GM23338 (cell line): ENCODE data around the gene TRAF5. TPM values are rescaled to one million over a fixed set of nuclear protein-coding genes. Genes with fewer than 3 reads are reported as not detected.

Experiments
- ATAC-seq: fragments of 200-7000 bp; cut with Tn5 transposase; 3 replicates; pipeline ENCODE4 v1.9.1; 2020
- DNase-seq: peaks from one replicate; pipeline ENCODE4 v3.0.0-alpha.2; 2015; ENCODE audit warnings: low spot score
- H2AFZ ChIP-seq: fragments of 200-600 bp; sonication (generic); 2 replicates; pipeline ENCODE4 v1.8.0; 2016; ENCODE audit warnings: antibody characterized with exemption, mild to moderate bottlenecking, moderate library complexity
- H3F3A ChIP-seq: fragments of 200-600 bp; sonication (generic); replicated peaks from 2 replicates; pipeline ENCODE4 v1.8.0; 2017; ENCODE audit warnings: antibody characterized with exemption, mixed run types, low read depth
- H3K27ac ChIP-seq: fragments of 200-600 bp; sonication (generic); 2 replicates; pipeline ENCODE4 v1.6.1; 2016; ENCODE audit warnings: low read depth
- H3K27me3 ChIP-seq: fragments of 200-600 bp; sonication (generic); 2 replicates; pipeline ENCODE4 v1.8.0; 2016; ENCODE audit warnings: mild to moderate bottlenecking, mixed run types, moderate library complexity; ENCODE audit not compliant: insufficient read depth
- H3K36me3 ChIP-seq: fragments of 200-600 bp; sonication (generic); 2 replicates; pipeline ENCODE4 v1.8.0; 2016; ENCODE audit warnings: mild to moderate bottlenecking; ENCODE audit not compliant: insufficient read depth
- H3K4me1 ChIP-seq: fragments of 200-600 bp; sonication (generic); 2 replicates; pipeline ENCODE4 v1.8.0; 2016; ENCODE audit warnings: mild to moderate bottlenecking, moderate library complexity; ENCODE audit not compliant: insufficient read depth
- H3K4me2 ChIP-seq: fragments of 200-600 bp; sonication (generic); 2 replicates; pipeline ENCODE4 v1.7.1; 2017; ENCODE audit warnings: mixed run types
- H3K4me3 ChIP-seq: fragments of 200-600 bp; sonication (generic); 2 replicates; pipeline ENCODE4 v1.6.1; 2016; ENCODE audit warnings: mixed run types
- H3K79me2 ChIP-seq: fragments of 200-600 bp; sonication (generic); replicated peaks from 2 replicates; pipeline ENCODE4 v1.8.0; 2017; ENCODE audit warnings: mild to moderate bottlenecking; ENCODE audit not compliant: insufficient read depth
- H3K9me2 ChIP-seq: fragments of 200-600 bp; sonication (generic); 2 replicates; pipeline ENCODE4 v1.8.0; 2017; ENCODE audit not compliant: insufficient read depth
- H4K20me1 ChIP-seq: fragments of 200-600 bp; sonication (generic); replicated peaks from 2 replicates; pipeline ENCODE4 v1.8.0; 2017; ENCODE audit warnings: mild to moderate bottlenecking; ENCODE audit not compliant: insufficient read depth
- H3K27ac Mint-ChIP-seq: 2 replicates; pipeline ENCODE4 v1.8.0; 2020; ENCODE audit warnings: inconsistent platforms, mild to moderate bottlenecking, moderate library complexity, mixed read lengths
- H3K27me3 Mint-ChIP-seq: 3 replicates; pipeline ENCODE4 v1.8.0; 2022; ENCODE audit warnings: low read depth, mild to moderate bottlenecking, moderate library complexity, mixed read lengths, inconsistent platforms; ENCODE audit not compliant: insufficient read depth, poor library complexity
- H3K36me3 Mint-ChIP-seq: 3 replicates; pipeline ENCODE4 v1.8.0; 2021; ENCODE audit warnings: low read depth, mild to moderate bottlenecking, inconsistent platforms, moderate library complexity, mixed read lengths
- H3K4me1 Mint-ChIP-seq: 3 replicates; pipeline ENCODE4 v1.8.0; 2020; ENCODE audit warnings: mild to moderate bottlenecking, inconsistent platforms, mixed read lengths
- H3K4me3 Mint-ChIP-seq: 3 replicates; pipeline ENCODE4 v1.8.0; 2021; ENCODE audit warnings: moderate library complexity, mild to moderate bottlenecking, inconsistent platforms, mixed read lengths
- H3K9me3 Mint-ChIP-seq: 3 replicates; pipeline ENCODE4 v1.8.0; 2020; ENCODE audit warnings: moderate library complexity, mild to moderate bottlenecking, inconsistent platforms, mixed read lengths
- CREB1 ChIP-seq: fragments of 250-450 bp; sonication (Bioruptor Pico); IDR thresholded peaks from 2 replicates; pipeline ENCODE4 v1.5.0; 2020; ENCODE audit warnings: low read depth, mild to moderate bottlenecking, moderate library complexity
- ETS1 ChIP-seq: IDR thresholded peaks from 2 replicates; pipeline ENCODE4 v1.6.1; 2016; ENCODE audit warnings: antibody characterized with exemption
- EZH2 ChIP-seq: fragments of 200-600 bp; sonication (generic); IDR thresholded peaks from one replicate; pipeline ENCODE4 v1.8.0; 2017; ENCODE audit warnings: antibody characterized with exemption, mild to moderate bottlenecking, low read depth; ENCODE audit not compliant: unreplicated experiment
- EZH2phosphoT487 ChIP-seq: fragments of 200-600 bp; sonication (generic); IDR thresholded peaks from one replicate; pipeline ENCODE4 v1.8.1; 2018; ENCODE audit warnings: antibody characterized with exemption; ENCODE audit not compliant: unreplicated experiment
- JUNB ChIP-seq: IDR thresholded peaks from one replicate; pipeline ENCODE4 v1.6.1; 2016; ENCODE audit warnings: antibody characterized with exemption; ENCODE audit not compliant: unreplicated experiment
- NANOG ChIP-seq: IDR thresholded peaks from 2 replicates; pipeline ENCODE4 v1.6.1; 2016; ENCODE audit warnings: antibody characterized with exemption, borderline replicate concordance
- POLR2AphosphoS5 ChIP-seq: IDR thresholded peaks from 2 replicates; pipeline ENCODE4 v1.6.1; 2016; ENCODE audit warnings: antibody characterized with exemption, low read depth
- STAT1 ChIP-seq: IDR thresholded peaks from one replicate; pipeline ENCODE4 v1.6.1; 2016; ENCODE audit warnings: antibody characterized with exemption; ENCODE audit not compliant: unreplicated experiment
- ZNF114 ChIP-seq: fragments of 250-450 bp; sonication (Bioruptor Pico); IDR thresholded peaks from 2 replicates; pipeline ENCODE4 v1.5.0; 2020; ENCODE audit warnings: mild to moderate bottlenecking, moderate library complexity
- ZNF331 ChIP-seq: fragments of 250-450 bp; sonication (Bioruptor Pico); IDR thresholded peaks from 2 replicates; pipeline ENCODE4 v1.5.0; 2020; ENCODE audit warnings: low read depth, mild to moderate bottlenecking, moderate library complexity
- polyA plus RNA-seq: library from polyadenylated mRNA; unstranded; fragments of >200 nt; fragmentation: Nextera tagmentation; extraction: Ambion mirVana; gene quantifications from 2 replicates; pipeline ENCODE4 v1.2.1, GENCODE V29; 2016
- total RNA-seq: library from RNA; depleted of rRNA; stranded (reverse); fragments of >200 nt; shearing (Covaris generic); gene quantifications from 2 replicates; pipeline ENCODE4 v1.2.3, GENCODE V29; 2014
- TF ChIP-seq, protein P1 (sequence below), 2 experiments: fragments of 200-600 bp in 1 of 2; sonication (generic) in 1 of 2; conservative IDR thresholded peaks; 2 replicates each; pipeline versions ENCODE4 v1.5.1 to v1.6.1; 2016 to 2017; ENCODE audit warnings: antibody characterized with exemption in 2 of 2, low read depth in 2 of 2, mild to moderate bottlenecking in 2 of 2, moderate library complexity in 1 of 2
- TF ChIP-seq, protein P2 (sequence below): IDR thresholded peaks from one replicate; pipeline ENCODE4 v1.6.1; 2018; ENCODE audit warnings: antibody characterized with exemption; ENCODE audit not compliant: unreplicated experiment
- TF ChIP-seq, protein P3 (sequence below): fragments of 250-450 bp; sonication (Bioruptor Pico); IDR thresholded peaks from 2 replicates; pipeline ENCODE4 v1.5.0; 2020; ENCODE audit warnings: mild to moderate bottlenecking, moderate library complexity

Gene TRAF5
- total and polyA plus RNA-seq, 2 experiments from 2014 or later: 9.2 to 18.9 TPM

DNA sequence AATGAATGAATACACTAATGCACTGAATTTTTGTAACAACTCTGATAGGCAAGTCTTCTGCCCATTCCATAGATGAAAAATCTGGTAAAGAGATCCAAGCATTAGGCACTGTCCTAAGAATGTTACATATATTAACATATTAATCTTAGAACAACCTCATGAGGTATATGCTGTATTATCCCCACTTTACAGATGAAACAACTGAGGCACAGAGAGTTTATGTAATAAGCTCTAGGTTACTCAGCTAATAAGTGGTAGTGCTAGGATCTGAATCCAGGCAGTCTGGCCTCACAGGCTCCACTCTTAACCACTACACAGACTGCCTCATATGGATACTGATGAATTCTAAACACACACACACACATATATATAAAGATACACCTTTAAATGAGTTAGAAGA lies 52.8 kb downstream of the TRAF5 start:
- H3K27me3 Mint-ChIP-seq: peaks cover 6% of the 10 kb centered on the region
- Histone ChIP-seq H3K36me3 (no peaks in the 10 kb centered on the region), H3K4me2 (no peak overlapping the region), H3K9me2 (no peaks in the 10 kb centered on the region), H3K27ac (no peak overlapping the region), H3K4me3 (no peak overlapping the region), H4K20me1 (no peaks in the 10 kb centered on the region), H3K79me2 (no peaks in the 10 kb centered on the region), H3K27me3 (no peaks in the 10 kb centered on the region), H3F3A (peaks cover 8% of the 10 kb centered on the region), H2AFZ (no peak overlapping the region), H3K4me1 (peaks cover 33% of the 10 kb centered on the region)
- H3K4me3 Mint-ChIP-seq: no peak overlapping the region
- no peak for DNase-seq
- H3K36me3 Mint-ChIP-seq: peaks cover 8% of the 10 kb centered on the region; the same call in 2 of the 3 replicates
- H3K4me1 Mint-ChIP-seq: peaks cover 55% of the 10 kb centered on the region
- ATAC-seq: no peak
- H3K9me3 Mint-ChIP-seq: no peaks in the 10 kb centered on the region
- H3K27ac Mint-ChIP-seq: no peak overlapping the region
- TF ChIP-seq STAT1 (no peak), POLR2AphosphoS5 (no peak), NANOG (no peak), ZNF331 (no peak), JUNB (no peak), EZH2 (no peak), EZH2phosphoT487 (no peak), ETS1 (no peak), ZNF114 (no peak), CREB1 (CRISPR knock-in tag) (no peak)
- TF ChIP-seq, protein P1, sequence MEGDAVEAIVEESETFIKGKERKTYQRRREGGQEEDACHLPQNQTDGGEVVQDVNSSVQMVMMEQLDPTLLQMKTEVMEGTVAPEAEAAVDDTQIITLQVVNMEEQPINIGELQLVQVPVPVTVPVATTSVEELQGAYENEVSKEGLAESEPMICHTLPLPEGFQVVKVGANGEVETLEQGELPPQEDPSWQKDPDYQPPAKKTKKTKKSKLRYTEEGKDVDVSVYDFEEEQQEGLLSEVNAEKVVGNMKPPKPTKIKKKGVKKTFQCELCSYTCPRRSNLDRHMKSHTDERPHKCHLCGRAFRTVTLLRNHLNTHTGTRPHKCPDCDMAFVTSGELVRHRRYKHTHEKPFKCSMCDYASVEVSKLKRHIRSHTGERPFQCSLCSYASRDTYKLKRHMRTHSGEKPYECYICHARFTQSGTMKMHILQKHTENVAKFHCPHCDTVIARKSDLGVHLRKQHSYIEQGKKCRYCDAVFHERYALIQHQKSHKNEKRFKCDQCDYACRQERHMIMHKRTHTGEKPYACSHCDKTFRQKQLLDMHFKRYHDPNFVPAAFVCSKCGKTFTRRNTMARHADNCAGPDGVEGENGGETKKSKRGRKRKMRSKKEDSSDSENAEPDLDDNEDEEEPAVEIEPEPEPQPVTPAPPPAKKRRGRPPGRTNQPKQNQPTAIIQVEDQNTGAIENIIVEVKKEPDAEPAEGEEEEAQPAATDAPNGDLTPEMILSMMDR (conservative IDR thresholded peaks at IDR 0.05; ENCODE audit: low read depth in 2 of 2): no peak
- TF ChIP-seq, protein P2, sequence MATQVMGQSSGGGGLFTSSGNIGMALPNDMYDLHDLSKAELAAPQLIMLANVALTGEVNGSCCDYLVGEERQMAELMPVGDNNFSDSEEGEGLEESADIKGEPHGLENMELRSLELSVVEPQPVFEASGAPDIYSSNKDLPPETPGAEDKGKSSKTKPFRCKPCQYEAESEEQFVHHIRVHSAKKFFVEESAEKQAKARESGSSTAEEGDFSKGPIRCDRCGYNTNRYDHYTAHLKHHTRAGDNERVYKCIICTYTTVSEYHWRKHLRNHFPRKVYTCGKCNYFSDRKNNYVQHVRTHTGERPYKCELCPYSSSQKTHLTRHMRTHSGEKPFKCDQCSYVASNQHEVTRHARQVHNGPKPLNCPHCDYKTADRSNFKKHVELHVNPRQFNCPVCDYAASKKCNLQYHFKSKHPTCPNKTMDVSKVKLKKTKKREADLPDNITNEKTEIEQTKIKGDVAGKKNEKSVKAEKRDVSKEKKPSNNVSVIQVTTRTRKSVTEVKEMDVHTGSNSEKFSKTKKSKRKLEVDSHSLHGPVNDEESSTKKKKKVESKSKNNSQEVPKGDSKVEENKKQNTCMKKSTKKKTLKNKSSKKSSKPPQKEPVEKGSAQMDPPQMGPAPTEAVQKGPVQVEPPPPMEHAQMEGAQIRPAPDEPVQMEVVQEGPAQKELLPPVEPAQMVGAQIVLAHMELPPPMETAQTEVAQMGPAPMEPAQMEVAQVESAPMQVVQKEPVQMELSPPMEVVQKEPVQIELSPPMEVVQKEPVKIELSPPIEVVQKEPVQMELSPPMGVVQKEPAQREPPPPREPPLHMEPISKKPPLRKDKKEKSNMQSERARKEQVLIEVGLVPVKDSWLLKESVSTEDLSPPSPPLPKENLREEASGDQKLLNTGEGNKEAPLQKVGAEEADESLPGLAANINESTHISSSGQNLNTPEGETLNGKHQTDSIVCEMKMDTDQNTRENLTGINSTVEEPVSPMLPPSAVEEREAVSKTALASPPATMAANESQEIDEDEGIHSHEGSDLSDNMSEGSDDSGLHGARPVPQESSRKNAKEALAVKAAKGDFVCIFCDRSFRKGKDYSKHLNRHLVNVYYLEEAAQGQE: no peak
- TF ChIP-seq, protein P3, sequence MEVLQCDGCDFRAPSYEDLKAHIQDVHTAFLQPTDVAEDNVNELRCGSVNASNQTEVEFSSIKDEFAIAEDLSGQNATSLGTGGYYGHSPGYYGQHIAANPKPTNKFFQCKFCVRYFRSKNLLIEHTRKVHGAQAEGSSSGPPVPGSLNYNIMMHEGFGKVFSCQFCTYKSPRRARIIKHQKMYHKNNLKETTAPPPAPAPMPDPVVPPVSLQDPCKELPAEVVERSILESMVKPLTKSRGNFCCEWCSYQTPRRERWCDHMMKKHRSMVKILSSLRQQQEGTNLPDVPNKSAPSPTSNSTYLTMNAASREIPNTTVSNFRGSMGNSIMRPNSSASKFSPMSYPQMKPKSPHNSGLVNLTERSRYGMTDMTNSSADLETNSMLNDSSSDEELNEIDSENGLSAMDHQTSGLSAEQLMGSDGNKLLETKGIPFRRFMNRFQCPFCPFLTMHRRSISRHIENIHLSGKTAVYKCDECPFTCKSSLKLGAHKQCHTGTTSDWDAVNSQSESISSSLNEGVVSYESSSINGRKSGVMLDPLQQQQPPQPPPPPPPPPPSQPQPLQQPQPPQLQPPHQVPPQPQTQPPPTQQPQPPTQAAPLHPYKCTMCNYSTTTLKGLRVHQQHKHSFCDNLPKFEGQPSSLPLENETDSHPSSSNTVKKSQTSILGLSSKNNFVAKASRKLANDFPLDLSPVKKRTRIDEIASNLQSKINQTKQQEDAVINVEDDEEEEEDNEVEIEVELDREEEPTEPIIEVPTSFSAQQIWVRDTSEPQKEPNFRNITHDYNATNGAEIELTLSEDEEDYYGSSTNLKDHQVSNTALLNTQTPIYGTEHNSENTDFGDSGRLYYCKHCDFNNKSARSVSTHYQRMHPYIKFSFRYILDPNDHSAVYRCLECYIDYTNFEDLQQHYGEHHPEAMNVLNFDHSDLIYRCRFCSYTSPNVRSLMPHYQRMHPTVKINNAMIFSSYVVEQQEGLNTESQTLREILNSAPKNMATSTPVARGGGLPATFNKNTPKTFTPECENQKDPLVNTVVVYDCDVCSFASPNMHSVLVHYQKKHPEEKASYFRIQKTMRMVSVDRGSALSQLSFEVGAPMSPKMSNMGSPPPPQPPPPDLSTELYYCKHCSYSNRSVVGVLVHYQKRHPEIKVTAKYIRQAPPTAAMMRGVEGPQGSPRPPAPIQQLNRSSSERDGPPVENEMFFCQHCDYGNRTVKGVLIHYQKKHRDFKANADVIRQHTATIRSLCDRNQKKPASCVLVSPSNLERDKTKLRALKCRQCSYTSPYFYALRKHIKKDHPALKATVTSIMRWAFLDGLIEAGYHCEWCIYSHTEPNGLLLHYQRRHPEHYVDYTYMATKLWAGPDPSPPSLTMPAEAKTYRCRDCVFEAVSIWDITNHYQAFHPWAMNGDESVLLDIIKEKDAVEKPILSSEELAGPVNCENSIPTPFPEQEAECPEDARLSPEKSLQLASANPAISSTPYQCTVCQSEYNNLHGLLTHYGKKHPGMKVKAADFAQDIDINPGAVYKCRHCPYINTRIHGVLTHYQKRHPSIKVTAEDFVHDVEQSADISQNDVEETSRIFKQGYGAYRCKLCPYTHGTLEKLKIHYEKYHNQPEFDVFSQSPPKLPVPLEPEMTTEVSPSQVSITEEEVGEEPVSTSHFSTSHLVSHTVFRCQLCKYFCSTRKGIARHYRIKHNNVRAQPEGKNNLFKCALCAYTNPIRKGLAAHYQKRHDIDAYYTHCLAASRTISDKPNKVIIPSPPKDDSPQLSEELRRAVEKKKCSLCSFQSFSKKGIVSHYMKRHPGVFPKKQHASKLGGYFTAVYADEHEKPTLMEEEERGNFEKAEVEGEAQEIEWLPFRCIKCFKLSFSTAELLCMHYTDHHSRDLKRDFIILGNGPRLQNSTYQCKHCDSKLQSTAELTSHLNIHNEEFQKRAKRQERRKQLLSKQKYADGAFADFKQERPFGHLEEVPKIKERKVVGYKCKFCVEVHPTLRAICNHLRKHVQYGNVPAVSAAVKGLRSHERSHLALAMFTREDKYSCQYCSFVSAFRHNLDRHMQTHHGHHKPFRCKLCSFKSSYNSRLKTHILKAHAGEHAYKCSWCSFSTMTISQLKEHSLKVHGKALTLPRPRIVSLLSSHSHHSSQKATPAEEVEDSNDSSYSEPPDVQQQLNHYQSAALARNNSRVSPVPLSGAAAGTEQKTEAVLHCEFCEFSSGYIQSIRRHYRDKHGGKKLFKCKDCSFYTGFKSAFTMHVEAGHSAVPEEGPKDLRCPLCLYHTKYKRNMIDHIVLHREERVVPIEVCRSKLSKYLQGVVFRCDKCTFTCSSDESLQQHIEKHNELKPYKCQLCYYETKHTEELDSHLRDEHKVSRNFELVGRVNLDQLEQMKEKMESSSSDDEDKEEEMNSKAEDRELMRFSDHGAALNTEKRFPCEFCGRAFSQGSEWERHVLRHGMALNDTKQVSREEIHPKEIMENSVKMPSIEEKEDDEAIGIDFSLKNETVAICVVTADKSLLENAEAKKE (CRISPR knock-in tag): no peak
